ENCODE data around the gene FGD4. TPM values are rescaled to one million over a fixed set of nuclear protein-coding genes. Genes with fewer than 3 reads are reported as not detected.

FGD4 gene
- total RNA-seq, 2 donors from 2014 or later, result 24.3 to 49.3 TPM

DNA sequence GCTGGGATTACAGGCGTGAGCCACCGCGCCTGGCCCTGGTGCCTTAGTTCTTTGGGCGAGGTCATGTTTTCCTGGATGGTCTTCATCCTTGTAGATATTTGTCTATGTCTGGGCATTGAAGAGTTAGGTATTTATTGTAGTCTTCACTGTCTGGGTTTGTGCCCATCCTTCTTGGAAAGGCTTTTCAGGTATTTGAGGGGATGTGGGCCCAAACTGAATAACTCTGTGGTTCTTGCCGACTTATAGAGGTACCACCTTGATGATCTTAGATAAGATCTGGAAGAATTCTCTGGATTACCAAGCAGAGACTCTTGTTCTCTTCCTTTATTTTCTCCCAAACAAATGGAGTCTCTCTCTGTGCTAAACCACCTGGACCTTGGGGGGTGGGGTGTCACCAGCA is 18.9 kb downstream of the FGD4 start:
- Histone ChIP-seq H3K9me3 (no peaks in the 10 kb centered on the region), H3K4me1 (replicated peaks) (no peaks in the 10 kb centered on the region), H3K36me3 (no peaks in the 10 kb centered on the region), H3K4me3 (no peak overlapping the region), H3K27me3 (replicated peaks; ENCODE audit: insufficient read depth) (no peaks in the 10 kb centered on the region), H3K27ac (no peak overlapping the region)
- intact Hi-C loops (cut with DNase I), result no loop called here
- no peak for TF ChIP-seq POLR2AphosphoS5 (IDR thresholded peaks at IDR 0.05)
- TF ChIP-seq POLR2A (IDR thresholded peaks at IDR 0.05), result no peak
- TF ChIP-seq, protein P1, sequence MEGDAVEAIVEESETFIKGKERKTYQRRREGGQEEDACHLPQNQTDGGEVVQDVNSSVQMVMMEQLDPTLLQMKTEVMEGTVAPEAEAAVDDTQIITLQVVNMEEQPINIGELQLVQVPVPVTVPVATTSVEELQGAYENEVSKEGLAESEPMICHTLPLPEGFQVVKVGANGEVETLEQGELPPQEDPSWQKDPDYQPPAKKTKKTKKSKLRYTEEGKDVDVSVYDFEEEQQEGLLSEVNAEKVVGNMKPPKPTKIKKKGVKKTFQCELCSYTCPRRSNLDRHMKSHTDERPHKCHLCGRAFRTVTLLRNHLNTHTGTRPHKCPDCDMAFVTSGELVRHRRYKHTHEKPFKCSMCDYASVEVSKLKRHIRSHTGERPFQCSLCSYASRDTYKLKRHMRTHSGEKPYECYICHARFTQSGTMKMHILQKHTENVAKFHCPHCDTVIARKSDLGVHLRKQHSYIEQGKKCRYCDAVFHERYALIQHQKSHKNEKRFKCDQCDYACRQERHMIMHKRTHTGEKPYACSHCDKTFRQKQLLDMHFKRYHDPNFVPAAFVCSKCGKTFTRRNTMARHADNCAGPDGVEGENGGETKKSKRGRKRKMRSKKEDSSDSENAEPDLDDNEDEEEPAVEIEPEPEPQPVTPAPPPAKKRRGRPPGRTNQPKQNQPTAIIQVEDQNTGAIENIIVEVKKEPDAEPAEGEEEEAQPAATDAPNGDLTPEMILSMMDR (IDR thresholded peaks at IDR 0.05), result no peak
- WGBS, result 96% methylated on average over 5 of the region's 5 CpGs
- DNase-seq (ENCODE audit: low spot score), result no peak

DNA sequence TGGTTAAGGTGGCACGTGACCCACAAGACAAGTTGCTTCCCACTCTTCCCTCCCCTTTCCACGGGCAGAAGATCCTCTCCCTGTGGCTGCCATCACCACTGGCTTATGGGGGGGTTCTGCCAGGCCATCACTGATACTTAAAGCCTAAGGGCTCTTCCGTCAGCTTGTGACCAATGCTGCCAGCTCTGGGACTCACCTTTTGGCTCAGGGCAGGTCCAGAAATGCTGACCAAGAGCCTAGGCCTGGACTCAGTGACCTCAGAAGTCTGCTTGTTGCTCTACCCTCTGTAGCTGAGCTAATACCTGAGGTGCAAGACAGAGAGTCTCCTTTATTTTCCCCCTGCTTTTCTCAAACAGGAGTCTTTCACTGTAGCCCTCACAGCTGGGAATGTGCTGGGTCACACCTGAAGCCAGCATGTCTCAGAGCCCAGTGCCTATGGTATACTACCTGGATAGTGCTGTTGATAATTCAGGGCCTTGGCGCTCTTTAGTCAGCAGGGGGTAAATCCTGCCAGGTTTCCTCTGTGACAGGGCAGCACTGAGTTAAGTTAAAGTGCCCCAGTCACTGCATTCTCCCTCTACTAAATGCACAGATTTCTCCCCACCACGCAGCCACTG is 19.7 kb downstream of the FGD4 start:
- H3K27ac ChIP-seq, result no peak overlapping the region
- 92% methylated on average over 3 of the region's 5 CpGs for WGBS

GRCh38 chr12:32419520-32419960 is 20.2 kb downstream of the FGD4 start:
- intact Hi-C loops (cut with DNase I), result no loop called here
- Histone ChIP-seq H3K27me3 (replicated peaks; ENCODE audit: insufficient read depth) (no peaks in the 10 kb centered on the region), H3K4me1 (replicated peaks) (no peaks in the 10 kb centered on the region), H3K27ac (no peak overlapping the region), H3K36me3 (no peaks in the 10 kb centered on the region), H3K4me3 (no peak overlapping the region), H3K9me3 (no peaks in the 10 kb centered on the region)
- 10% methylated on average over 2 of the region's 2 CpGs for WGBS
- no peak for DNase-seq (ENCODE audit: low spot score)
- TF ChIP-seq POLR2A (IDR thresholded peaks at IDR 0.05) (no peak), POLR2AphosphoS5 (IDR thresholded peaks at IDR 0.05) (no peak)
- TF ChIP-seq, protein P1 (IDR thresholded peaks at IDR 0.05), result no peak

More for the DNA sequence above, 19.7 kb downstream of the FGD4 start:
- DNase-seq (ENCODE audit: low spot score), result no peak
- no peak for TF ChIP-seq POLR2A (IDR thresholded peaks at IDR 0.05)
- TF ChIP-seq, protein P1 (IDR thresholded peaks at IDR 0.05), result no peak
- TF ChIP-seq POLR2AphosphoS5 (IDR thresholded peaks at IDR 0.05), result no peak
- H3K4me3 ChIP-seq, result no peak overlapping the region
- no peaks in the 10 kb centered on the region for H3K36me3 ChIP-seq
- no peaks in the 10 kb centered on the region for H3K9me3 ChIP-seq
- intact Hi-C loops (cut with DNase I), result no loop called here
- H3K27me3 ChIP-seq (replicated peaks; ENCODE audit: insufficient read depth), result no peaks in the 10 kb centered on the region
- no peaks in the 10 kb centered on the region for H3K4me1 ChIP-seq (replicated peaks)

- no peak overlapping the region for H3K27ac ChIP-seq
- WGBS, result 76% methylated on average over 2 of the region's 2 CpGs
- no peaks in the 10 kb centered on the region for H3K9me3 ChIP-seq
- no peaks in the 10 kb centered on the region for H3K27me3 ChIP-seq (replicated peaks; ENCODE audit: insufficient read depth)
- no peak overlapping the region for H3K4me3 ChIP-seq
- no peaks in the 10 kb centered on the region for H3K36me3 ChIP-seq
- no peaks in the 10 kb centered on the region for H3K4me1 ChIP-seq (replicated peaks)
- TF ChIP-seq POLR2AphosphoS5 (IDR thresholded peaks at IDR 0.05), result no peak
- no peak for TF ChIP-seq POLR2A (IDR thresholded peaks at IDR 0.05)
- TF ChIP-seq, protein P1 (IDR thresholded peaks at IDR 0.05), result no peak
- intact Hi-C loops (cut with DNase I), result no loop called here
- DNase-seq (ENCODE audit: low spot score), result no peak
Measured at GRCh38 chr12:32420356-32420755, 21.0 kb downstream of the FGD4 start.

GRCh38 chr12:32423559-32423958 is 24.2 kb downstream of the FGD4 start:
- Histone ChIP-seq H3K27me3 (replicated peaks; ENCODE audit: insufficient read depth) (no peaks in the 10 kb centered on the region), H3K36me3 (no peaks in the 10 kb centered on the region), H3K4me3 (no peak overlapping the region), H3K9me3 (no peaks in the 10 kb centered on the region), H3K27ac (no peak overlapping the region), H3K4me1 (replicated peaks) (no peaks in the 10 kb centered on the region)
- TF ChIP-seq, protein P1 (IDR thresholded peaks at IDR 0.05), result no peak
- TF ChIP-seq POLR2A (IDR thresholded peaks at IDR 0.05) (no peak), POLR2AphosphoS5 (IDR thresholded peaks at IDR 0.05) (no peak)
- intact Hi-C loops (cut with DNase I), result no loop called here
- no peak for DNase-seq (ENCODE audit: low spot score)

All from prostate gland (tissue), 2 donors.